Trophoblast cell (in vitro differentiated cells and primary cell): ENCODE data around the gene SNX18.
A peak's percentile ranks its signal among the peaks of the same experiment; 100 is the strongest.

ENCODE experiments used
- DNase-seq, 2 donors: peaks; one replicate each; pipeline ENCODE4 v3.0.0-alpha.2; 2016
- H2AFZ ChIP-seq: 2 replicates; pipeline ENCODE4 v1.6.1; 2013; ENCODE audit warnings: low read length, moderate library complexity, mild to moderate bottlenecking; ENCODE audit not compliant: insufficient read depth, poor library complexity
- H2AK5ac ChIP-seq: 2 replicates; pipeline ENCODE4 v1.6.1; 2013; ENCODE audit warnings: mild to moderate bottlenecking, low read length
- H2BK120ac ChIP-seq: 2 replicates; pipeline ENCODE4 v1.6.1; 2013; ENCODE audit warnings: low read length, mild to moderate bottlenecking, moderate library complexity; ENCODE audit not compliant: insufficient read depth, poor library complexity
- H2BK12ac ChIP-seq: 2 replicates; pipeline ENCODE4 v1.6.1; 2013; ENCODE audit warnings: mild to moderate bottlenecking, low read length, moderate library complexity
- H2BK5ac ChIP-seq: 2 replicates; pipeline ENCODE4 v1.6.1; 2013; ENCODE audit warnings: low read length, low read depth, moderate library complexity, mild to moderate bottlenecking; ENCODE audit not compliant: poor library complexity
- H3K14ac ChIP-seq: 2 replicates; pipeline ENCODE4 v1.6.1; 2013; ENCODE audit warnings: mild to moderate bottlenecking, low read length
- H3K18ac ChIP-seq: 2 replicates; pipeline ENCODE4 v1.6.1; 2013; ENCODE audit warnings: mild to moderate bottlenecking, low read length
- H3K23ac ChIP-seq: 2 replicates; pipeline ENCODE4 v1.6.1; 2013; ENCODE audit warnings: low read length
- H3K27ac ChIP-seq: 2 replicates; pipeline ENCODE4 v1.5.1; 2013; ENCODE audit warnings: low read depth, mild to moderate bottlenecking, inconsistent platforms, low read length, moderate library complexity
- H3K27me3 ChIP-seq: 2 replicates; pipeline ENCODE4 v1.6.1; 2013; ENCODE audit warnings: inconsistent platforms, mild to moderate bottlenecking, low read length, moderate library complexity; ENCODE audit not compliant: insufficient read depth
- H3K36me3 ChIP-seq, 2 experiments: 1 replicate in 1 of 2; 2 replicates in 1 of 2; pipeline ENCODE4 v1.6.1; 2013; ENCODE audit warnings: low read length in 2 of 2, mild to moderate bottlenecking in 2 of 2, moderate library complexity in 1 of 2; ENCODE audit not compliant: insufficient read depth in 2 of 2, control insufficient read depth in 1 of 2
- H3K4ac ChIP-seq: 2 replicates; pipeline ENCODE4 v1.6.1; 2013; ENCODE audit warnings: low read depth, mild to moderate bottlenecking, low read length, moderate library complexity
- H3K4me1 ChIP-seq, 2 experiments: 1 replicate in 1 of 2; 2 replicates in 1 of 2; pipeline ENCODE4 v1.6.1; 2013; ENCODE audit warnings: low read length in 2 of 2, mild to moderate bottlenecking in 2 of 2, moderate library complexity in 1 of 2; ENCODE audit not compliant: insufficient read depth in 2 of 2, control insufficient read depth in 1 of 2
- H3K4me2 ChIP-seq: 2 replicates; pipeline ENCODE4 v1.6.1; 2013; ENCODE audit warnings: inconsistent platforms, mild to moderate bottlenecking, low read length, moderate library complexity
- H3K4me3 ChIP-seq: 2 replicates; pipeline ENCODE4 v1.5.1; 2013; ENCODE audit warnings: mild to moderate bottlenecking, low read depth, low read length, inconsistent platforms
- H3K79me1 ChIP-seq: one replicate; pipeline ENCODE4 v1.6.1; 2013; ENCODE audit warnings: low read length
- H3K79me2 ChIP-seq: 2 replicates; pipeline ENCODE4 v1.6.1; 2013; ENCODE audit warnings: low read length, mild to moderate bottlenecking; ENCODE audit not compliant: control insufficient read depth, insufficient read depth, poor library complexity
- H3K9ac ChIP-seq: 2 replicates; pipeline ENCODE4 v1.6.1; 2013; ENCODE audit warnings: mild to moderate bottlenecking, low read length
- H3K9me3 ChIP-seq: 2 replicates; pipeline ENCODE4 v1.6.1; 2013; ENCODE audit warnings: low read depth, mild to moderate bottlenecking, control low read depth, inconsistent platforms, low read length; ENCODE audit not compliant: insufficient read depth
- H4K12ac ChIP-seq: 2 replicates; pipeline ENCODE4 v1.6.1; 2013; ENCODE audit warnings: low read depth, mild to moderate bottlenecking, low read length, moderate library complexity
- H4K8ac ChIP-seq: 2 replicates; pipeline ENCODE4 v1.6.1; 2013; ENCODE audit warnings: low read depth, mild to moderate bottlenecking, low read length, moderate library complexity
- H4K91ac ChIP-seq: one replicate; pipeline ENCODE4 v1.6.1; 2013; ENCODE audit warnings: low read depth, mild to moderate bottlenecking, low read length, moderate library complexity

Gene SNX18

GRCh38 chr5:54593779-54594178 is 76.2 kb downstream of the SNX18 start:
- Histone ChIP-seq H4K91ac (no peak overlapping the region), H3K9me3 (no peaks in the 10 kb centered on the region), H3K27ac (no peak overlapping the region), H4K12ac (no peak overlapping the region), H2AK5ac (no peak overlapping the region), H3K23ac (no peak overlapping the region), H3K4me3 (no peak overlapping the region), H3K79me2 (no peaks in the 10 kb centered on the region), H2AFZ (no peak overlapping the region), H3K27me3 (no peaks in the 10 kb centered on the region), H3K18ac (no peak overlapping the region), H2BK5ac (no peak overlapping the region), H3K9ac (no peak overlapping the region), H2BK12ac (no peak overlapping the region), H4K8ac (no peak overlapping the region), H3K79me1 (peaks cover 1% of the 10 kb centered on the region), H3K4me1 (peaks cover 0 to 6% of the 10 kb centered on the region in 2 experiments), H3K36me3 (no peaks in the 10 kb centered on the region), H3K4ac (no peak overlapping the region), H3K14ac (no peak overlapping the region), H3K4me2 (no peak overlapping the region), H2BK120ac (no peak overlapping the region)
- DNase-seq, result no peak

GRCh38 chr5:54594181-54594580 is 76.6 kb downstream of the SNX18 start:
- no peak overlapping the region for H3K18ac ChIP-seq
- H3K79me2 ChIP-seq, result no peaks in the 10 kb centered on the region
- H4K12ac ChIP-seq, result no peak overlapping the region
- H3K23ac ChIP-seq, result no peak overlapping the region
- H3K4me2 ChIP-seq, result no peak overlapping the region
- no peak overlapping the region for H3K4me3 ChIP-seq
- H4K8ac ChIP-seq, result no peak overlapping the region
- H3K14ac ChIP-seq, result no peak overlapping the region
- no peak overlapping the region for H2AK5ac ChIP-seq
- H3K27me3 ChIP-seq, result no peaks in the 10 kb centered on the region
- no peaks in the 10 kb centered on the region for H3K9me3 ChIP-seq
- H3K4me1 ChIP-seq, result peaks cover 0 to 4% of the 10 kb centered on the region in 2 experiments
- H3K27ac ChIP-seq, result no peak overlapping the region
- DNase-seq, result no peak
- H2AFZ ChIP-seq, result no peak overlapping the region
- H3K4ac ChIP-seq, result no peak overlapping the region
- no peak overlapping the region for H2BK5ac ChIP-seq
- H3K79me1 ChIP-seq, result peaks cover under 1% of the 10 kb centered on the region
- no peak overlapping the region for H2BK120ac ChIP-seq
- H3K36me3 ChIP-seq, result no peaks in the 10 kb centered on the region
- H4K91ac ChIP-seq, result no peak overlapping the region
- no peak overlapping the region for H2BK12ac ChIP-seq
- no peak overlapping the region for H3K9ac ChIP-seq

- Histone ChIP-seq H3K9me3 (no peaks in the 10 kb centered on the region), H2AFZ (no peak overlapping the region), H2AK5ac (no peak overlapping the region), H4K91ac (no peak overlapping the region), H4K8ac (no peak overlapping the region), H3K4me1 (no peaks in the 10 kb centered on the region), H3K27me3 (no peaks in the 10 kb centered on the region), H4K12ac (no peak overlapping the region), H3K79me2 (no peaks in the 10 kb centered on the region), H3K14ac (no peak overlapping the region), H3K79me1 (no peaks in the 10 kb centered on the region), H3K36me3 (no peaks in the 10 kb centered on the region), H2BK12ac (no peak overlapping the region), H2BK5ac (no peak overlapping the region), H3K4me2 (no peak overlapping the region), H3K9ac (no peak overlapping the region), H3K18ac (no peak overlapping the region), H3K23ac (no peak overlapping the region), H3K27ac (no peak overlapping the region), H3K4me3 (no peak overlapping the region), H2BK120ac (no peak overlapping the region), H3K4ac (no peak overlapping the region)
- peak in 1 of 2 donors; percentile 26 for DNase-seq
Observed at GRCh38 chr5:54595721-54596120, 78.2 kb downstream of the SNX18 start.
